WTC11 (cell line): Measurements from ENCODE around the gene NT5C3B. TPM values are rescaled to one million over a fixed set of nuclear protein-coding genes. Genes with fewer than 3 reads are reported as not detected.
"Not testable (repeated sequence)": the region's sequence is repeated elsewhere in the genome, so short reads cannot be mapped to it uniquely, and the experiment has no call there.

Source experiments
- ATAC-seq: fragments of 200-7000 bp; cut with Tn5 transposase; 2 replicates; pipeline ENCODE4 v1.10.0; 2021; ENCODE audit warnings: mild to moderate bottlenecking, moderate library complexity
- CTCF ChIA-PET: fragments of 300-600 bp; sonication (Branson Sonifier 250); formaldehyde crosslinking; loops from one replicate; lab custom pipeline; 2021; ENCODE audit warnings: antibody characterized with exemption; lab: Charles Lee
- POLR2A ChIA-PET: fragments of 350-600 bp; sonication (Branson Sonifier 250); formaldehyde crosslinking; loops from one replicate; lab custom pipeline; 2021; ENCODE audit warnings: antibody characterized with exemption; lab: Charles Lee
- DNase-seq: peaks from one replicate; pipeline ENCODE4 v3.0.0; 2021; ENCODE audit warnings: low spot score
- H3K27ac Mint-ChIP-seq: 2 replicates; pipeline ENCODE4 v1.8.0; 2021; ENCODE audit warnings: mixed read lengths
- H3K27me3 Mint-ChIP-seq: 2 replicates; pipeline ENCODE4 v1.8.0; 2021; ENCODE audit warnings: low read depth, mild to moderate bottlenecking, moderate library complexity, mixed read lengths
- H3K36me3 Mint-ChIP-seq: 2 replicates; pipeline ENCODE4 v1.8.0; 2021; ENCODE audit warnings: mixed read lengths
- H3K4me1 Mint-ChIP-seq: 2 replicates; pipeline ENCODE4 v1.8.0; 2022; ENCODE audit warnings: mixed read lengths
- H3K4me3 Mint-ChIP-seq: 2 replicates; pipeline ENCODE4 v1.8.0; 2021; ENCODE audit warnings: mild to moderate bottlenecking, moderate library complexity, mixed read lengths
- H3K9me3 Mint-ChIP-seq: 2 replicates; pipeline ENCODE4 v1.8.0; 2021; ENCODE audit warnings: mixed read lengths
- CBFB ChIP-seq: sonication (generic); formaldehyde crosslinking; IDR thresholded peaks from 2 replicates; pipeline ENCODE4 v1.8.1; 2022; ENCODE audit warnings: mild to moderate bottlenecking, low read depth, missing genetic modification reagents
- E2F4 ChIP-seq: sonication (generic); formaldehyde crosslinking; IDR thresholded peaks from 2 replicates; pipeline ENCODE4 v1.8.1; 2022; ENCODE audit warnings: low read depth, mild to moderate bottlenecking, moderate library complexity, missing genetic modification reagents, borderline replicate concordance
- FOXK1 ChIP-seq: sonication (generic); formaldehyde crosslinking; IDR thresholded peaks from 2 replicates; pipeline ENCODE4 v1.8.0; 2022; ENCODE audit warnings: mild to moderate bottlenecking, moderate library complexity, missing genetic modification reagents
- GRHL2 ChIP-seq: fragments of 250-450 bp; sonication (Bioruptor Pico); IDR thresholded peaks from 2 replicates; pipeline ENCODE4 v1.8.0; 2022; ENCODE audit warnings: mild to moderate bottlenecking, moderate library complexity; ENCODE audit not compliant: insufficient replicate concordance, severe bottlenecking
- HMGA2 ChIP-seq: fragments of 250-450 bp; sonication (Bioruptor Pico); IDR thresholded peaks from 2 replicates; pipeline ENCODE4 v1.4.0; 2021; ENCODE audit warnings: mild to moderate bottlenecking, moderate library complexity
- NFE2L1 ChIP-seq: sonication (generic); formaldehyde crosslinking; IDR thresholded peaks from 2 replicates; pipeline ENCODE4 v1.8.1; 2023; ENCODE audit warnings: missing genetic modification reagents
- PRRX2 ChIP-seq: fragments of 250-450 bp; sonication (Bioruptor Pico); IDR thresholded peaks from 2 replicates; pipeline ENCODE4 v1.8.0; 2021; ENCODE audit warnings: mild to moderate bottlenecking
- RELA ChIP-seq: sonication (generic); formaldehyde crosslinking; IDR thresholded peaks from 2 replicates; pipeline ENCODE4 v1.8.1; 2022; ENCODE audit warnings: missing genetic modification reagents, mild to moderate bottlenecking, borderline replicate concordance
- RORB ChIP-seq: fragments of 250-450 bp; sonication (Bioruptor Pico); IDR thresholded peaks from 2 replicates; pipeline ENCODE4 v1.9.0; 2021; ENCODE audit warnings: mild to moderate bottlenecking
- ZBTB43 ChIP-seq: sonication (generic); formaldehyde crosslinking; IDR thresholded peaks from 2 replicates; pipeline ENCODE4 v1.8.1; 2023; ENCODE audit warnings: mild to moderate bottlenecking, missing genetic modification reagents
- ZMAT4 ChIP-seq: fragments of 250-450 bp; sonication (Bioruptor Pico); IDR thresholded peaks from 2 replicates; pipeline ENCODE4 v1.9.0; 2021; ENCODE audit warnings: mild to moderate bottlenecking
- ZNF121 ChIP-seq: sonication (generic); formaldehyde crosslinking; IDR thresholded peaks from 2 replicates; pipeline ENCODE4 v1.8.0; 2023; ENCODE audit warnings: missing genetic modification reagents
- ZNF263 ChIP-seq: sonication (generic); formaldehyde crosslinking; IDR thresholded peaks from 2 replicates; pipeline ENCODE4 v1.8.1; 2022; ENCODE audit warnings: low read depth, mild to moderate bottlenecking, moderate library complexity, missing genetic modification reagents
- total RNA-seq: library from RNA; stranded (reverse); gene quantifications from 3 replicates; pipeline ENCODE4 v1.2.3, GENCODE V29; 2021

Gene NT5C3B
- total RNA-seq, 1 experiment from 2014 or later = 58.1 TPM

GRCh38 chr17:41864498-41864835 lies 28.4 kb upstream of the NT5C3B start:
- H3K36me3 Mint-ChIP-seq = peaks cover 27% of the 10 kb centered on the region
- H3K27me3 Mint-ChIP-seq = no peaks in the 10 kb centered on the region
- ATAC-seq (no peak), DNase-seq (peak; percentile 62)
- H3K27ac Mint-ChIP-seq = no peak overlapping the region
- POLR2A ChIA-PET = interaction anchor here (0.5 to 3.3 kb wide), 12 partner anchors 29 to 287 kb away, joined by 3 to 20 read pairs (median 4); partner anchors contain the start of genes ACLY, CNP, EIF1 and JUP
- H3K4me1 Mint-ChIP-seq = peaks cover 27% of the 10 kb centered on the region
- TF ChIP-seq ZBTB43 (CRISPR knock-in tag) (no peak), E2F4 (CRISPR knock-in tag) (peak; percentile 37; the same call in 1 of the 2 replicates), NFE2L1 (CRISPR knock-in tag) (peak; percentile 80; the same call in 1 of the 2 replicates), RELA (CRISPR knock-in tag) (no peak), FOXK1 (CRISPR knock-in tag) (peak; percentile 49; the same call in 1 of the 2 replicates), CBFB (CRISPR knock-in tag) (no peak)
- H3K4me3 Mint-ChIP-seq = no peak overlapping the region
- H3K9me3 Mint-ChIP-seq = no peaks in the 10 kb centered on the region
- CTCF ChIA-PET = interaction anchor here (0.8 to 3.8 kb wide), 11 partner anchors 29 to 168 kb away, joined by 3 to 20 read pairs (median 5); partner anchors contain the start of genes FKBP10, JUP, NKIRAS2 and NT5C3B

GRCh38 chr17:41863074-41863848 lies 27.2 kb upstream of the NT5C3B start:
- CTCF ChIA-PET = interaction anchor here (0.6 to 3.8 kb wide), 9 partner anchors 28 to 157 kb away, joined by 3 to 20 read pairs (median 5); partner anchors contain the start of genes DNAJC7, FKBP10, JUP and NKIRAS2
- no peak overlapping the region for H3K27ac Mint-ChIP-seq
- no peak for TF ChIP-seq HMGA2
- TF ChIP-seq PRRX2 = no peak
- no peak for TF ChIP-seq ZBTB43 (CRISPR knock-in tag)
- no peak for TF ChIP-seq ZMAT4 (CRISPR knock-in tag)
- TF ChIP-seq ZNF121 = 0 out of 2 replicates have a peak, but pooled peaks have one; percentile 4
- H3K4me1 Mint-ChIP-seq = peaks cover 27% of the 10 kb centered on the region
- H3K4me3 Mint-ChIP-seq = no peak overlapping the region
- peaks cover 15% of the 10 kb centered on the region for H3K36me3 Mint-ChIP-seq
- no peak for DNase-seq
- POLR2A ChIA-PET = interaction anchor here (0.7 to 3.3 kb wide), 2 partner anchors 78 to 126 kb away, joined by 3 to 20 read pairs; partner anchors contain the start of gene JUP
- no peaks in the 10 kb centered on the region for H3K27me3 Mint-ChIP-seq
- no peak for ATAC-seq
- no peaks in the 10 kb centered on the region for H3K9me3 Mint-ChIP-seq

GRCh38 chr17:41860254-41860931 lies 24.4 kb upstream of the NT5C3B start:
- ChIA-PET CTCF (interaction anchor here (0.6 to 1.2 kb wide), 4 partner anchors 9 to 165 kb away, joined by 3 to 5 read pairs (median 3); no protein-coding TSS in a partner anchor), POLR2A (interaction anchor here (0.9 kb wide), 1 partner anchor 48 kb away, joined by 3 read pairs; the partner anchor contains the start of gene FKBP10)
- TF ChIP-seq RORB (CRISPR knock-in tag) (no peak), ZNF263 (CRISPR knock-in tag) (no peak), GRHL2 (CRISPR knock-in tag) (no peak)
- DNase-seq = no peak
- peaks cover 24% of the 10 kb centered on the region for H3K4me1 Mint-ChIP-seq
- no peak for ATAC-seq
- no peaks in the 10 kb centered on the region for H3K9me3 Mint-ChIP-seq
- peak overlapping the region; percentile 38 for H3K27ac Mint-ChIP-seq
- no peaks in the 10 kb centered on the region for H3K27me3 Mint-ChIP-seq
- 0 out of 2 replicates have a peak overlapping the region, but pooled peaks have one; percentile 2 for H3K4me3 Mint-ChIP-seq
- H3K36me3 Mint-ChIP-seq = no peaks in the 10 kb centered on the region

GRCh38 chr17:41851382-41851781 lies 15.3 kb upstream of the NT5C3B start:
- peaks cover 23% of the 10 kb centered on the region for H3K36me3 Mint-ChIP-seq
- not testable (repeated sequence) for H3K4me3 Mint-ChIP-seq, ATAC-seq, H3K4me1 Mint-ChIP-seq, DNase-seq, H3K27me3 Mint-ChIP-seq, H3K27ac Mint-ChIP-seq, H3K9me3 Mint-ChIP-seq
- ChIA-PET POLR2A (interaction anchor here (0.6 to 2.2 kb wide), 2 partner anchors 14 to 65 kb away, joined by 3 to 4 read pairs; partner anchors contain the start of gene JUP), CTCF (interaction anchor here (0.6 to 0.7 kb wide), 2 partner anchors 9 to 70 kb away, joined by 3 read pairs; no protein-coding TSS in a partner anchor)
